ENCODE results near the gene TMEM91.

DNA sequence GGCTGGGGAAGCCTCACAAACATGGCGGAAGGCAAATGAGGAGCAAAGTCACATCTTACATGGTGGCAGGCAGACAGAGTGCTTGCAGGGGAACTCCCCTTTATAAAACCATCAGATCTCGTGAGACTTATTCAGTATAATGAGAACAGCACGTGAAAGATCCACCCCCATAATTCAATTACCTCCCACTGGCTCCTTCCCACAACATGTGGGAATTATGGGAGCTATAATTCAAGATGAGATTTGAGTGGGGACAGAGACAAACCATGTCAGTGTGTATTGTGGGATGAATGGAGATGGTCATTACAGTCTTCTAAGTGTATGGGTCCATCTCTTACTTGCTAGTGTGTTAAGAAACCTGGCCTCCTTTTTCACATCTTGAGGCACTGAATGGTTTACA, 25.7 kb downstream of the TMEM91 start:
- TF ChIP-seq, protein P1, sequence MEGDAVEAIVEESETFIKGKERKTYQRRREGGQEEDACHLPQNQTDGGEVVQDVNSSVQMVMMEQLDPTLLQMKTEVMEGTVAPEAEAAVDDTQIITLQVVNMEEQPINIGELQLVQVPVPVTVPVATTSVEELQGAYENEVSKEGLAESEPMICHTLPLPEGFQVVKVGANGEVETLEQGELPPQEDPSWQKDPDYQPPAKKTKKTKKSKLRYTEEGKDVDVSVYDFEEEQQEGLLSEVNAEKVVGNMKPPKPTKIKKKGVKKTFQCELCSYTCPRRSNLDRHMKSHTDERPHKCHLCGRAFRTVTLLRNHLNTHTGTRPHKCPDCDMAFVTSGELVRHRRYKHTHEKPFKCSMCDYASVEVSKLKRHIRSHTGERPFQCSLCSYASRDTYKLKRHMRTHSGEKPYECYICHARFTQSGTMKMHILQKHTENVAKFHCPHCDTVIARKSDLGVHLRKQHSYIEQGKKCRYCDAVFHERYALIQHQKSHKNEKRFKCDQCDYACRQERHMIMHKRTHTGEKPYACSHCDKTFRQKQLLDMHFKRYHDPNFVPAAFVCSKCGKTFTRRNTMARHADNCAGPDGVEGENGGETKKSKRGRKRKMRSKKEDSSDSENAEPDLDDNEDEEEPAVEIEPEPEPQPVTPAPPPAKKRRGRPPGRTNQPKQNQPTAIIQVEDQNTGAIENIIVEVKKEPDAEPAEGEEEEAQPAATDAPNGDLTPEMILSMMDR (conservative IDR thresholded peaks at IDR 0.05; ENCODE audit: low read length): no peak
- no peak for TF ChIP-seq EZH2phosphoT487 (IDR thresholded peaks at IDR 0.05; ENCODE audit: borderline replicate concordance, low read depth, low read length)
